ENCODE measurements around the gene ARHGAP30. TPM values are rescaled to one million over a fixed set of nuclear protein-coding genes. Genes with fewer than 3 reads are reported as not detected.
"Not testable (repeated sequence)": the region's sequence is repeated elsewhere in the genome, so short reads cannot be mapped to it uniquely, and the experiment has no call there.

The ARHGAP30 gene, protein sequence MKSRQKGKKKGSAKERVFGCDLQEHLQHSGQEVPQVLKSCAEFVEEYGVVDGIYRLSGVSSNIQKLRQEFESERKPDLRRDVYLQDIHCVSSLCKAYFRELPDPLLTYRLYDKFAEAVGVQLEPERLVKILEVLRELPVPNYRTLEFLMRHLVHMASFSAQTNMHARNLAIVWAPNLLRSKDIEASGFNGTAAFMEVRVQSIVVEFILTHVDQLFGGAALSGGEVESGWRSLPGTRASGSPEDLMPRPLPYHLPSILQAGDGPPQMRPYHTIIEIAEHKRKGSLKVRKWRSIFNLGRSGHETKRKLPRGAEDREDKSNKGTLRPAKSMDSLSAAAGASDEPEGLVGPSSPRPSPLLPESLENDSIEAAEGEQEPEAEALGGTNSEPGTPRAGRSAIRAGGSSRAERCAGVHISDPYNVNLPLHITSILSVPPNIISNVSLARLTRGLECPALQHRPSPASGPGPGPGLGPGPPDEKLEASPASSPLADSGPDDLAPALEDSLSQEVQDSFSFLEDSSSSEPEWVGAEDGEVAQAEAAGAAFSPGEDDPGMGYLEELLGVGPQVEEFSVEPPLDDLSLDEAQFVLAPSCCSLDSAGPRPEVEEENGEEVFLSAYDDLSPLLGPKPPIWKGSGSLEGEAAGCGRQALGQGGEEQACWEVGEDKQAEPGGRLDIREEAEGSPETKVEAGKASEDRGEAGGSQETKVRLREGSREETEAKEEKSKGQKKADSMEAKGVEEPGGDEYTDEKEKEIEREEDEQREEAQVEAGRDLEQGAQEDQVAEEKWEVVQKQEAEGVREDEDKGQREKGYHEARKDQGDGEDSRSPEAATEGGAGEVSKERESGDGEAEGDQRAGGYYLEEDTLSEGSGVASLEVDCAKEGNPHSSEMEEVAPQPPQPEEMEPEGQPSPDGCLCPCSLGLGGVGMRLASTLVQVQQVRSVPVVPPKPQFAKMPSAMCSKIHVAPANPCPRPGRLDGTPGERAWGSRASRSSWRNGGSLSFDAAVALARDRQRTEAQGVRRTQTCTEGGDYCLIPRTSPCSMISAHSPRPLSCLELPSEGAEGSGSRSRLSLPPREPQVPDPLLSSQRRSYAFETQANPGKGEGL
- total RNA-seq (2014; rRNA removed; shearing (Covaris generic)): 0.10 TPM in 1 of 2 replicates, not detected in the other

GRCh38 chr1:161069731-161070270, at the start of gene ARHGAP30:
Gene ARHGAP30, minus strand, starts transcription at chr1:161069891. Its CDS starts 267 bp downstream, at chr1:161069624.
- in situ Hi-C loops (cut with HindIII; ENCODE audit: low sequenced_read_pairs): no loop called here
- no peak for DNase-seq (ENCODE audit: low spot score)

DNA sequence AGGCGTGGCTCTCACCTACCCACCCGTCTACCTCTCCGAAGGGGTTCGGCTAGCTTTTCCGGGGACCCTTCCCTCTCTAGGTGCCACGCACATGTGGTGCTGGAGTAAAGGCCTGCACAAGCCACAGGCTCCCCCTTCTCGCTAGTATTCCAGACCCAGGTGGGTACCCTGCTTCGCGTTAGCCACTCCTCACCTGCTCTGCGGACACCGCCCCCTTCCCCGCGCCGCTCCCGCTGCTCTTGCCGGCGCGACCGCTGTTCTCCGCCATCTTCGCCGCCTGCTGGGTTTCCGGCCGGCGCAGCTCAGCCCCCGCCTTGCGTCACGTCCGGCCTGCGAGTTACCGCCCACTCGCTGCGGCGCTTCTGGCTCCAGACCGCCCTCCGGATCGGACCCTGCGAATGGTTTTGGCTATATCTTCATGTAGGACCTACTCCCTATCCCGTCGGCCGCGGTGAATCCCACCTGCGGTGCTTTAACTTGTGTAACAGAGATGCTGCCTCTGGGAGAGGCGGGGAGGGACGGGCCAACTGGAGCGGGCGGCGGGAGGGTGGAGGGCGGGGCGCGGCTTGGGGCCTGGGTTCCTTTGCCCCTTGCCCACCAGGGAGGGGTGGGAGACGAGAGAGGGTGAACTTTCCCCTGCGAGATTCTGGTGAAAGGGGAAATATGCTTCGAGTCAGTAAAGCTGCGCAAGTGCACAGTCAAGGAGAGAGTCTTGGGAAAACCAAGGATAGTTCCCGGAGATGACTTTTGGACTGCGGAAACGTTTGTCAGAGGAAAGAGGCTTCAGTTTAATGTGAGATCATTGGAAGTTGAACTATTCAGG, 48.3 kb upstream of the ARHGAP30 start, which contains the start of the genes NIT1 and PFDN2:
Gene NIT1, plus strand, starts transcription at position 347 of the 823 bp plus-strand sequence. Its CDS starts 72 bp downstream, at position 419.
Gene PFDN2, minus strand, starts transcription at position 279 of the 823 bp plus-strand sequence. Its CDS starts 11 bp downstream, at position 268.
- DNase-seq (ENCODE audit: low spot score): peak; percentile 87
- in situ Hi-C loops (cut with HindIII; ENCODE audit: low sequenced_read_pairs): no loop called here

DNA sequence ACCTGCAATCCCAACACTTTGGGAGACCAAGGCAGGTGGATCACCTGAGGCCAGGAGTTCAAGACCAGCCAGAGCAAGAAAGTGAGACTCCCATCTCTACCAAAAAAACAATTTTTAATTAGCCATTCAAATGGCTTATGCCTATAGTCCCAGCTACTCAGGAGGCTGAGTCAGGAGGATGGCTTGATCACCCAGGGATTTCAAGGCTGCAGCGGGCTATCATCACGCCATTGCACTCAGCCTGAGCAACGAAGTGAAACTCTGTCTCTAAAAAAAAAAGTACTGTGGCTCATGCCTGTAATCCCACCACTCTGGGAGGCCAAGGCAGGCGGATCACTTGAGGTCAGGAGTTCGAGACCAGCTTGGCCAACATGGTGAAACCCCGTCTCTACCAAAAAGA, 46.3 kb upstream of the ARHGAP30 start:
- in situ Hi-C loops (cut with HindIII; ENCODE audit: low sequenced_read_pairs): not testable (repeated sequence)

DNA sequence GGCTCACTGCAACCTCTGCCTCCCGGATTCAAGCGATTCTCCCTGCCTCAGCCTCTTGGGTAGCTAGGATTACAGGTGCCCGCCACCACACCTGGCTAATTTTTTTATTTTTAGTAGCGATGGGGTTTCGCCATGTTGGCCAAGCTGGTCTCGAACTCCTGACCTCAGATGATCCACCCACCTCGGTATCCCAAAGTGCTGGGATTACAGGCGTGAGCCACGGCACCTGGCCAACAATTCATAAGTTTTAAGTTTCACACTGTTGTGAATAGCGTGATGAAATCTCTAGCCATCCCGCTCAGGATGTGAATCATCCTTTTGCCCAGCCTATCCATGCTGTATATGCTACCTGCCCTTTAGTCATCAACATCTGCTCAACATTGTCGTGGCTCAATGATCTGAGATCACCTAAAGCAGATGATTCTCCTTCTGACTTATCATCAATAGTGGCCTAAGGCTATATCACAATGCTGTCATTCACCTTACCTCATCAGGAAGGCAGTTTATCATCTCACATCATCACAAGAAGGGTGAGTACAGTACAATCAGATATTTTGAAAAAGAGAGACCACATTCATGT, 45.5 kb upstream of the ARHGAP30 start:
- in situ Hi-C loops (cut with HindIII; ENCODE audit: low sequenced_read_pairs): no loop called here
- no peak for DNase-seq (ENCODE audit: low spot score)

More for the DNA sequence above, 46.3 kb upstream of the ARHGAP30 start:
- DNase-seq (ENCODE audit: low spot score): not testable (repeated sequence)

DNA sequence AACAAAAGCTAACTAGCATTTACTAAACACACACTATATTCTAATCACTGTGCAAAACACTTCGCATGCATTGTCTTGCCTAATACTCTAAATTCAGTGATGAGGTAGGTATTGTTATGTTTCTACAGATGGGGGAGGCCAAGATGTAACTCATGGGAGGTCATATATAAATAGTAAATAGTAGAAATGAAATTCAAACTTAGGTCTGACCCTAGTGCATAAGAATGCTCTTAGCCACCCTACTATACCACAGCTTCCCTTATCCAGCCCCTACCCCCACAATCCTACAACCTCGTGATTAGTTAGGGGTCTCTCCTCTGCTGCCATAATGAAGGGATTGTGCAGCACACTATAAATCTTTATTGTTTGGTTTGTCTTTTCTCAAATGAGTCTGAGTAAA, 44.9 kb upstream of the ARHGAP30 start:
- in situ Hi-C loops (cut with HindIII; ENCODE audit: low sequenced_read_pairs): no loop called here
- DNase-seq (ENCODE audit: low spot score): no peak

GRCh38 chr1:161113915-161114314, 44.2 kb upstream of the ARHGAP30 start:
- in situ Hi-C loops (cut with HindIII; ENCODE audit: low sequenced_read_pairs): no loop called here

GRCh38 chr1:161111527-161111926, 41.8 kb upstream of the ARHGAP30 start:
- in situ Hi-C loops (cut with HindIII; ENCODE audit: low sequenced_read_pairs): no loop called here
- DNase-seq (ENCODE audit: low spot score): no peak

More at GRCh38 chr1:161113915-161114314, 44.2 kb upstream of the ARHGAP30 start:
- no peak for DNase-seq (ENCODE audit: low spot score)

DNA sequence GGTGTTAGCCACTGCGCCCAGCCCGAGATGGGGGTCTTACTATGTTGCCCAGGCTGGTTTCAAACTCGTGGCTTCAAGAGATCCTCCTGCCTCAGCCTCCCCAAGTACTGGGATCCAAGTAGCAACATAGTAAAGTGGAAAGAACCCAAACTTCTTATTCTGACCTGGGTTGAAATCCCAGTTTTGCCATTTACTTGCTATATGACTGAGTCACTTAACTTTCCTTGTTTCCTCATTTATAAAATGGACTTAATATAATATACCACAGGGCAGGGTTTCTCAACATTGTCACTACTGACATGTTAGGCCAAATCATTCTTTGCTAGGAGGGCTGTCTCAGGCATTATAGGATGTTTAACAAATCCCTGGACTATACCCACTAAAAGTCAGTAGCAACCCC, 41.4 kb upstream of the ARHGAP30 start:
- no peak for DNase-seq (ENCODE audit: low spot score)
- in situ Hi-C loops (cut with HindIII; ENCODE audit: low sequenced_read_pairs): no loop called here

GRCh38 chr1:161106431-161106830, 36.7 kb upstream of the ARHGAP30 start:
- no peak for DNase-seq (ENCODE audit: low spot score)
- in situ Hi-C loops (cut with HindIII; ENCODE audit: low sequenced_read_pairs): no loop called here

- in situ Hi-C loops (cut with HindIII; ENCODE audit: low sequenced_read_pairs): no loop called here
- DNase-seq (ENCODE audit: low spot score): no peak
These were observed 30.9 kb upstream of the ARHGAP30 start for GRCh38 chr1:161100556-161100955.

GRCh38 chr1:161099090-161099802, 29.6 kb upstream of the ARHGAP30 start:
- in situ Hi-C loops (cut with HindIII; ENCODE audit: low sequenced_read_pairs): no loop called here
- peak; percentile 33 for DNase-seq (ENCODE audit: low spot score)

GRCh38 chr1:161098210-161099068, 28.7 kb upstream of the ARHGAP30 start, which contains the start of gene KLHDC9:
Gene KLHDC9, plus strand, starts transcription at chr1:161098361. Its CDS starts 175 bp downstream, at chr1:161098536.
- peak; percentile 88 for DNase-seq (ENCODE audit: low spot score)
- in situ Hi-C loops (cut with HindIII; ENCODE audit: low sequenced_read_pairs): no loop called here

GRCh38 chr1:161096530-161096929, 26.8 kb upstream of the ARHGAP30 start:
- in situ Hi-C loops (cut with HindIII; ENCODE audit: low sequenced_read_pairs): no loop called here
- no peak for DNase-seq (ENCODE audit: low spot score)

DNA sequence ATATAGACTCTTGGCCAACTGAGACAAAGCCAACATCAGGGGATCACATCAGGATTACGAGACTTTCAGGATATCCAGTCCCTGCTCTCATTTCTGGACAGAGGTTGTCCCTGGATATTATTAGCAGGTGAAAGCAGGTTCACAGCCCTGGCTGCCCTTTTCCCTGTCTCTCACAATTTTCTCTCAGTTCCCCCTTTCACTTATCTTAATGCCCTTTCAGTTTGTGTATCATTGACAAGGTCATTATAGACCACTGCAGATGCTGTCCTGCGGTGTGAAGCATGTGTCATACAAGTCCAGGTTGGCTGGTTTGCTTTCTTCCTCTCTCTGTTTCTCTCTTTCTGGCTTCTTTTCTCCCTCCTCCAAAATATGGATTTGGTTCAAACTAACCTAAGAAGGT, 26.3 kb upstream of the ARHGAP30 start:
- in situ Hi-C loops (cut with HindIII; ENCODE audit: low sequenced_read_pairs): no loop called here
- DNase-seq (ENCODE audit: low spot score): no peak

GRCh38 chr1:161095230-161095629, 25.5 kb upstream of the ARHGAP30 start:
- in situ Hi-C loops (cut with HindIII; ENCODE audit: low sequenced_read_pairs): no loop called here
- DNase-seq (ENCODE audit: low spot score): no peak

GRCh38 chr1:161094481-161094880, 24.8 kb upstream of the ARHGAP30 start:
- DNase-seq (ENCODE audit: low spot score): no peak
- in situ Hi-C loops (cut with HindIII; ENCODE audit: low sequenced_read_pairs): no loop called here
